Stomach (tissue), 9 donors: ENCODE data around the gene TMEM30A. TPM values are rescaled to one million over a fixed set of nuclear protein-coding genes. Genes with fewer than 3 reads are reported as not detected.

Experiments used
- DNase-seq, 2 donors: peaks; one replicate each; pipeline versions ENCODE4 v3.0.0 to v3.0.0-alpha.2; 2013 to 2019
- H3K27ac ChIP-seq, 5 donors: fragments of 200-600 bp in 4 of 5; sonication (generic) in 4 of 5; one replicate each; pipeline ENCODE4 v1.5.1; 2013 to 2019; ENCODE audit warnings: mild to moderate bottlenecking in 1 of 5, moderate library complexity in 1 of 5
- H3K27me3 ChIP-seq, 3 donors: fragments of 200-600 bp; sonication (generic); one replicate each; pipeline ENCODE4 v1.5.1; 2017 to 2019; ENCODE audit warnings: mixed run types in 1 of 3
- H3K36me3 ChIP-seq, 4 donors: fragments of 200-600 bp; sonication (generic); 1 replicate in 3 of 4; 2 replicates in 1 of 4; pipeline ENCODE4 v1.5.1; 2016 to 2019
- H3K4me1 ChIP-seq, 4 donors: fragments of 200-600 bp; sonication (generic); one replicate each; pipeline ENCODE4 v1.5.1; 2016 to 2019
- H3K4me3 ChIP-seq, 4 donors: fragments of 200-600 bp; sonication (generic) in 3 of 4; one replicate each; pipeline ENCODE4 v1.5.1; 2016 to 2019; ENCODE audit warnings: mild to moderate bottlenecking in 1 of 4
- H3K9me3 ChIP-seq, 4 donors: fragments of 200-600 bp; sonication (generic); one replicate each; pipeline ENCODE4 v1.5.1; 2016 to 2019
- CTCF ChIP-seq, 7 experiments: fragments of 450-650 bp in 4 of 7; fragments of 200-600 bp in 3 of 7; sonication (generic) in 3 of 7; IDR thresholded peaks; one replicate each; pipeline ENCODE4 v1.5.1; 2016 to 2019; ENCODE audit warnings: antibody characterized with exemption in 7 of 7, control low read depth in 2 of 7, mild to moderate bottlenecking in 1 of 7
- EP300 ChIP-seq: sonication (generic); formaldehyde crosslinking; IDR thresholded peaks from one replicate; pipeline ENCODE4 v1.6.1; 2017; ENCODE audit warnings: antibody characterized with exemption
- POLR2A ChIP-seq, 4 donors: fragments of 450-650 bp; IDR thresholded peaks; one replicate each; pipeline ENCODE4 v1.6.1; 2016; ENCODE audit warnings: antibody characterized with exemption in 4 of 4, control low read depth in 2 of 4, mild to moderate bottlenecking in 1 of 4, moderate library complexity in 1 of 4
- POLR2AphosphoS5 ChIP-seq, 3 donors: sonication (generic); formaldehyde crosslinking; IDR thresholded peaks; one replicate each; pipeline ENCODE4 v1.6.1; 2016; ENCODE audit warnings: antibody characterized with exemption in 3 of 3
- WGBS, 5 donors: extraction: QIAGEN DNeasy Blood & Tissue Kit in 3 of 5; methylation state at CpG; one replicate each; pipeline versions ENCODE4 v1.1.5 to v1.1.7; 2013 to 2018; 5-methylcytosine and 5-hydroxymethylcytosine counted together
- intact Hi-C: fragments of 100-400 bp; cut with DNase I; formaldehyde crosslinking; loops from one replicate; pipeline ENCODE4 v1.15.1; 2023; ENCODE audit warnings: low total_unique reads
- polyA plus RNA-seq, 3 donors: library from polyadenylated mRNA; stranded (reverse); fragments of 200-250 nt; gene quantifications; one replicate each; pipeline ENCODE4 v1.2.3, GENCODE V29; 2013
- total RNA-seq, 5 donors: library from RNA; depleted of rRNA; stranded (reverse); fragments of >200 nt; gene quantifications; one replicate each; pipeline versions ENCODE4 v1.1.0 to v1.2.3, GENCODE V29; 2014 to 2016
- donor health status: healthy with polysubstance abuse.
- donor health status: Bipolar disorder and iron deficiency.
- donor health status: healthy.

TMEM30A gene
- total and polyA plus RNA-seq, 8 donors: 5.2 to 175 (median 41.2) TPM

- H3K4me1 ChIP-seq: peaks cover 42 to 71% (median 67%) of the 10 kb centered on the region in 4 donors
- H3K27me3 ChIP-seq: peaks cover 3 to 71% (median 58%) of the 10 kb centered on the region in 3 donors
- DNase-seq: peak in 1 of 2 donors; percentile 82
- no peaks in the 10 kb centered on the region for H3K9me3 ChIP-seq
- TF ChIP-seq EP300 (no peak), POLR2A (IDR thresholded peaks at IDR 0.05) (no peak), POLR2AphosphoS5 (IDR thresholded peaks at IDR 0.05) (no peak), CTCF (IDR thresholded peaks at IDR 0.05) (no peak)
- peak overlapping the region; percentile 16 to 89 (median 82) for H3K27ac ChIP-seq
- peak overlapping the region; percentile 56 to 61 (median 58) for H3K4me3 ChIP-seq
- intact Hi-C loops: loop anchor here (5.0 kb wide), 1 partner anchor 798 kb away; no protein-coding TSS in a partner anchor
- no peaks in the 10 kb centered on the region for H3K36me3 ChIP-seq
- 0 to 2% (median 1%) methylated on average over 25 to 47 of the region's 47 CpGs for WGBS, 5 donors
Measured at GRCh38 chr6:75204959-75205775, 79.4 kb downstream of the TMEM30A start.

- Histone ChIP-seq H3K4me3 (peak overlapping the region; percentile 56 to 61 (median 58)), H3K9me3 (no peaks in the 10 kb centered on the region), H3K27me3 (peaks cover 3 to 71% (median 58%) of the 10 kb centered on the region in 3 donors), H3K4me1 (peaks cover 42 to 71% (median 67%) of the 10 kb centered on the region in 4 donors), H3K27ac (peak overlapping the region; percentile 16 to 89 (median 82)), H3K36me3 (no peaks in the 10 kb centered on the region)
- 1 to 3% (median 2%) methylated on average over 35 of the region's 35 CpGs for WGBS, 5 donors
- no peak for TF ChIP-seq EP300
- peak in 1 of 3 donors; percentile 31 for TF ChIP-seq POLR2AphosphoS5 (IDR thresholded peaks at IDR 0.05)
- TF ChIP-seq CTCF (IDR thresholded peaks at IDR 0.05): peak in 5 of 7 experiments; percentile 43 to 67 (median 61)
- TF ChIP-seq POLR2A (IDR thresholded peaks at IDR 0.05): no peak
- intact Hi-C loops: no loop called here
- peak; percentile 69 to 95 for DNase-seq
Measured at GRCh38 chr6:75204217-75204958, 80.2 kb downstream of the TMEM30A start.

- TF ChIP-seq EP300 (no peak), CTCF (IDR thresholded peaks at IDR 0.05) (no peak), POLR2AphosphoS5 (IDR thresholded peaks at IDR 0.05) (no peak), POLR2A (IDR thresholded peaks at IDR 0.05) (no peak)
Measured at GRCh38 chr6:75203721-75204120, 80.9 kb downstream of the TMEM30A start.

More at GRCh38 chr6:75203721-75204120, 80.9 kb downstream of the TMEM30A start:
- WGBS, 5 donors: 25 to 43% (median 40%) methylated on average over 5 of the region's 5 CpGs
- peaks cover 3 to 69% (median 57%) of the 10 kb centered on the region in 3 donors for H3K27me3 ChIP-seq
- DNase-seq: peak in 1 of 2 donors; percentile 62
- peak overlapping the region in 4 of 5 donors; percentile 18 to 89 (median 84) for H3K27ac ChIP-seq
- peak overlapping the region; percentile 56 to 61 (median 58) for H3K4me3 ChIP-seq
- H3K36me3 ChIP-seq: no peaks in the 10 kb centered on the region
- intact Hi-C loops: no loop called here
- H3K4me1 ChIP-seq: peaks cover 40 to 67% (median 63%) of the 10 kb centered on the region in 4 donors
- H3K9me3 ChIP-seq: no peaks in the 10 kb centered on the region

Other genes with a start within 250 kb of the TMEM30A start
- 100 to 1,000 TPM in 1 of 5 donors, 10 to 100 TPM in 4; 20.3 to 170 (median 32.6) TPM for gene COL12A1, start 78.7 kb downstream of the TMEM30A start, total RNA-seq
- gene COL12A1, start 78.7 kb downstream of the TMEM30A start, polyA plus RNA-seq: 1 to 10 TPM; 3.4 to 9.6 (median 3.7) TPM
- gene COX7A2, start 41.0 kb downstream of the TMEM30A start, total RNA-seq: 1,000 to 10,000 TPM in 1 of 5 donors, 100 to 1,000 TPM in 3, 10 to 100 TPM in 1; 27.8 to 1,121 (median 184) TPM
- 1,000 to 10,000 TPM in 1 of 3 donors, 100 to 1,000 TPM in 2; 566 to 1,513 (median 657) TPM for gene COX7A2, start 41.0 kb downstream of the TMEM30A start, polyA plus RNA-seq
- 10 to 100 TPM in 3 of 5 donors, 1 to 10 TPM in 2; 2.6 to 29.8 (median 21.9) TPM for gene FILIP1, start 209.0 kb upstream of the TMEM30A start, total RNA-seq
- gene FILIP1, start 209.0 kb upstream of the TMEM30A start, polyA plus RNA-seq: 1 to 10 TPM in 1 of 3 donors, under 1 TPM in 2; 0.31 to 1.8 (median 0.37) TPM